Endothelial cell (in vitro differentiated cells): ENCODE results near the gene UBFD1. TPM values are rescaled to one million over a fixed set of nuclear protein-coding genes. Genes with fewer than 3 reads are reported as not detected.
A peak's percentile ranks its signal among the peaks of the same experiment; 100 is the strongest.
"Not testable (repeated sequence)": the region's sequence is repeated elsewhere in the genome, so short reads cannot be mapped to it uniquely, and the experiment has no call there.

Experiments used
- DNase-seq: peaks from one replicate; pipeline ENCODE4 v3.0.0; 2021; ENCODE audit warnings: low spot score
- H3K27ac Mint-ChIP-seq: one replicate; pipeline ENCODE4 v1.8.0; 2021; ENCODE audit warnings: mixed read lengths, inconsistent platforms; ENCODE audit not compliant: unreplicated experiment
- H3K27me3 Mint-ChIP-seq: one replicate; pipeline ENCODE4 v1.8.0; 2021; ENCODE audit warnings: mild to moderate bottlenecking, moderate library complexity, mixed read lengths, inconsistent platforms; ENCODE audit not compliant: unreplicated experiment
- H3K36me3 Mint-ChIP-seq: one replicate; pipeline ENCODE4 v1.8.0; 2021; ENCODE audit warnings: mild to moderate bottlenecking, low read depth, mixed read lengths, inconsistent platforms; ENCODE audit not compliant: unreplicated experiment
- H3K4me1 Mint-ChIP-seq: one replicate; pipeline ENCODE4 v1.8.0; 2021; ENCODE audit warnings: mild to moderate bottlenecking, mixed read lengths, inconsistent platforms; ENCODE audit not compliant: unreplicated experiment
- H3K4me3 Mint-ChIP-seq: one replicate; pipeline ENCODE4 v1.8.0; 2021; ENCODE audit warnings: mild to moderate bottlenecking, mixed read lengths, inconsistent platforms; ENCODE audit not compliant: unreplicated experiment
- H3K9me3 Mint-ChIP-seq: one replicate; pipeline ENCODE4 v1.8.0; 2021; ENCODE audit warnings: mixed read lengths, inconsistent platforms; ENCODE audit not compliant: unreplicated experiment
- CTCF ChIP-seq: fragments of 200-600 bp; sonication (generic); IDR thresholded peaks from one replicate; pipeline ENCODE4 v1.5.0; 2021; ENCODE audit warnings: antibody characterized with exemption; ENCODE audit not compliant: unreplicated experiment
- total RNA-seq: library from RNA; stranded (reverse); fragmentation: NEBNext Ultra II Directional; extraction: Animal tissue kit (Norgen Biotek cat#: 25700); gene quantifications from one replicate; pipeline ENCODE4 v1.2.1, GENCODE V29; 2021; ENCODE audit not compliant: unreplicated experiment

Gene UBFD1
- total RNA-seq, 1 donor from 2014 or later = 89.1 TPM

- Mint-ChIP-seq H3K9me3 (no peaks in the 10 kb centered on the region), H3K4me3 (no peak overlapping the region), H3K27ac (no peak overlapping the region), H3K27me3 (no peaks in the 10 kb centered on the region), H3K4me1 (no peaks in the 10 kb centered on the region), H3K36me3 (peaks cover 4% of the 10 kb centered on the region)
- DNase-seq = no peak
- TF ChIP-seq CTCF = no peak
Measured at GRCh38 chr16:23539984-23540816, 17.3 kb upstream of the UBFD1 start.

- H3K4me1 Mint-ChIP-seq, H3K27me3 Mint-ChIP-seq, DNase-seq, H3K27ac Mint-ChIP-seq, H3K9me3 Mint-ChIP-seq, H3K4me3 Mint-ChIP-seq, H3K36me3 Mint-ChIP-seq: not testable (repeated sequence)
Measured at GRCh38 chr16:23540817-23541178, 16.7 kb upstream of the UBFD1 start.

GRCh38 chr16:23544436-23544835 lies 13.1 kb upstream of the UBFD1 start:
- DNase-seq = no peak
- peaks cover 15% of the 10 kb centered on the region for H3K36me3 Mint-ChIP-seq
- no peak overlapping the region for H3K27ac Mint-ChIP-seq
- H3K9me3 Mint-ChIP-seq = no peaks in the 10 kb centered on the region
- H3K4me3 Mint-ChIP-seq = no peak overlapping the region
- no peaks in the 10 kb centered on the region for H3K27me3 Mint-ChIP-seq
- no peak for TF ChIP-seq CTCF
- H3K4me1 Mint-ChIP-seq = no peaks in the 10 kb centered on the region

- peaks cover 15% of the 10 kb centered on the region for H3K36me3 Mint-ChIP-seq
Measured at GRCh38 chr16:23549938-23550337, 7.6 kb upstream of the UBFD1 start.

GRCh38 chr16:23552161-23552560 lies 5.4 kb upstream of the UBFD1 start:
- DNase-seq = no peak
- peaks cover 10% of the 10 kb centered on the region for H3K4me1 Mint-ChIP-seq
- no peak for TF ChIP-seq CTCF
- peaks cover 11% of the 10 kb centered on the region for H3K36me3 Mint-ChIP-seq
- peaks cover 2% of the 10 kb centered on the region for H3K27me3 Mint-ChIP-seq
- H3K4me3 Mint-ChIP-seq = peak overlapping the region; percentile 19
- H3K9me3 Mint-ChIP-seq = no peaks in the 10 kb centered on the region
- H3K27ac Mint-ChIP-seq = peak overlapping the region; percentile 76

More at GRCh38 chr16:23549938-23550337, 7.6 kb upstream of the UBFD1 start:
- Mint-ChIP-seq H3K27ac (no peak overlapping the region), H3K9me3 (no peaks in the 10 kb centered on the region), H3K4me1 (peaks cover 4% of the 10 kb centered on the region), H3K27me3 (peaks cover 2% of the 10 kb centered on the region), H3K4me3 (no peak overlapping the region)
- TF ChIP-seq CTCF = no peak
- DNase-seq = no peak
